ENCODE results near the gene ARL11. TPM values are rescaled to one million over a fixed set of nuclear protein-coding genes. Genes with fewer than 3 reads are reported as not detected.

The ARL11 gene
- under 1 TPM; 0.11 to 0.14 TPM for total RNA-seq
- polyA plus RNA-seq (2013, experiment 1 of 2), result 2.5 TPM
- 1.6 TPM for polyA plus RNA-seq (2013, experiment 2 of 2)
- 0.12 to 2.9 (median 0.95) reads per million in 172 experiments for total RNA-seq

DNA sequence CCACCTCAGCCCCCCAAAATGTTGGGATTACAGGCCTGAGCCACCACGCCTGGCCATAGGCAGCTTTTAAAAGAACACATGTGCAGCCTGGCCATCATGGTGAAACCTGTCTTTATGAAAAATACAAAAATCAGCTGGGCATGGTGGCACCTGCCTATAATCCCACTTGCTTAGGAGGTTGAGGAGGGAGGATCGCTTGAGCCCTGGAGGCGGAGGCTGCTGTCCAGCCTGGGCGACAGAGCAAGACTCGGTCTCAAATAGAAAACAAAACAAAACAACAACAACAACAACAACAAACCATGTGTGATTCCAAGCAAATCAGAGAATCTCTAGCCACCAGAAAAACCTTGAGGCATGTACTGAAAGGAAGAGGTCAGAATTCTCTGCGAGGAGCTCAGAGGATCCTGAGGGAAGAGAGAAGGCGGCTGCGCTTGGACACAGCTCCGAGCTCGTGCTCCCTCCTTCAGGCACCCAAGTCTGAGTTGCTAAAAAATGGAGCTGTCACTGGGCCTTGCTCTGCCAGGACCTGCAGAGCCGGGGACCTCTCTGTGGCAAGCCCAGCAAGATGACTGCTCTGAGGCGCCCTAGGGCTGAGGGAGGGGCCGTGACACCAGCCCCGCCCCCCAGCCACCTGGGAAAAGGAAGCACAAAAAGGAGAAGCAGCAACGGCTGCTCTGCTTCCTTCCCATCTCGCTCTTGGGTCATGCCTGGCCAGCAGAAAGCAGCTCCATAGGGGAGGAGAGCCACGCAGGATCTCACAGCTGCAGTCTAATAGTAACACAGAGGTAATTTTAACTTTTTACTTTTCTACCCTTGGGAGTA, at the start of gene ARL11:
Gene ARL11, plus strand, starts transcription at position 677 of the 822 bp plus-strand sequence. CDS start 1,941 bp downstream, outside the sequence.
- Mint-ChIP-seq H3K27me3 (no peaks in the 10 kb centered on the region), H3K4me3 (peak within 1 kb of the TSS; percentile 88), H3K36me3 (ENCODE audit: low read depth) (no peaks in the 10 kb centered on the region), H3K9me3 (no peaks in the 10 kb centered on the region), H3K4me1 (ENCODE audit: low read depth) (peaks cover 16% of the 10 kb centered on the region), H3K27ac (peak within 1 kb of the TSS; percentile 51)
- peaks cover 12% of the 10 kb centered on the region for H3K4me1 ChIP-seq (ENCODE audit: insufficient read depth, low read length)
- CTCF ChIA-PET, result no interaction called here
- POLR2A ChIA-PET, result interaction anchor here (0.9 to 1.3 kb wide), 2 partner anchors 14 to 308 kb away, joined by 3 to 4 read pairs; partner anchors contain the start of gene SPRYD7
- intact Hi-C loops (cut with DNase I, micrococcal nuclease), result no loop called here
- peaks cover 0 to 7% of the 10 kb centered on the region in 2 experiments for H3K9me3 ChIP-seq (ENCODE audit: control insufficient read depth in 1 of 2, insufficient read depth in 1 of 2, low read length in 2 of 2)
- peak within 1 kb of the TSS; percentile 50 for H3K4me3 ChIP-seq (ENCODE audit: low read length)
- no peaks in the 10 kb centered on the region for H3K36me3 ChIP-seq (ENCODE audit: insufficient read depth, low read length)
- H3K27ac ChIP-seq (ENCODE audit: low read depth in 1 of 2, low read length in 2 of 2), result no peak within 1 kb of the TSS
- peak; percentile 92 for ATAC-seq (ENCODE audit: poor library complexity)
- TF ChIP-seq CTCF (IDR thresholded peaks at IDR 0.05), result no peak
- no peaks in the 10 kb centered on the region for H3K27me3 ChIP-seq (ENCODE audit: control insufficient read depth in 1 of 2, insufficient read depth in 2 of 2, low read length in 2 of 2)
- peak; percentile 25 to 75 (median 54) for DNase-seq

- POLR2A ChIA-PET, result no interaction called here
- Histone ChIP-seq H3K27ac (ENCODE audit: low read depth in 1 of 2, low read length in 2 of 2) (no peak overlapping the region), H3K4me1 (ENCODE audit: insufficient read depth, low read length) (peaks cover 2% of the 10 kb centered on the region), H3K36me3 (ENCODE audit: insufficient read depth, low read length) (peaks cover 11% of the 10 kb centered on the region), H3K4me3 (ENCODE audit: low read length) (no peak overlapping the region), H3K27me3 (ENCODE audit: control insufficient read depth in 1 of 2, insufficient read depth in 2 of 2, low read length in 2 of 2) (no peaks in the 10 kb centered on the region), H3K9me3 (ENCODE audit: control insufficient read depth in 1 of 2, insufficient read depth in 1 of 2, low read length in 2 of 2) (no peaks in the 10 kb centered on the region)
- CTCF ChIA-PET, result interaction anchor here (1.6 kb wide), 1 partner anchor 9 kb away, joined by 4 read pairs; no protein-coding TSS in a partner anchor
- no peak for TF ChIP-seq CTCF (IDR thresholded peaks at IDR 0.05)
- Mint-ChIP-seq H3K9me3 (no peaks in the 10 kb centered on the region), H3K4me3 (no peak overlapping the region), H3K27ac (no peak overlapping the region), H3K36me3 (ENCODE audit: low read depth) (peaks cover 36% of the 10 kb centered on the region), H3K27me3 (no peaks in the 10 kb centered on the region), H3K4me1 (ENCODE audit: low read depth) (peaks cover 44% of the 10 kb centered on the region)
- no peak for ATAC-seq (ENCODE audit: poor library complexity)
- no peak for DNase-seq
- intact Hi-C loops (cut with DNase I, micrococcal nuclease), result no loop called here
These were observed 48.8 kb upstream of the ARL11 start for GRCh38 chr13:49579501-49579900.

GRCh38 chr13:49580980-49581680, 47.2 kb upstream of the ARL11 start:
- intact Hi-C loops (cut with DNase I, micrococcal nuclease), result loop anchor here in 1 of 2 experiments (10.0 kb wide), 1 partner anchor 86 kb away; the partner anchor contains the start of gene PHF11
- no peak overlapping the region for H3K4me3 ChIP-seq (ENCODE audit: low read length)
- Mint-ChIP-seq H3K36me3 (ENCODE audit: low read depth) (peaks cover 41% of the 10 kb centered on the region), H3K4me1 (ENCODE audit: low read depth) (peaks cover 48% of the 10 kb centered on the region), H3K9me3 (no peaks in the 10 kb centered on the region), H3K27me3 (no peaks in the 10 kb centered on the region), H3K4me3 (peak overlapping the region; percentile 34), H3K27ac (no peak overlapping the region)
- no peak for DNase-seq
- H3K9me3 ChIP-seq (ENCODE audit: control insufficient read depth in 1 of 2, insufficient read depth in 1 of 2, low read length in 2 of 2), result no peaks in the 10 kb centered on the region
- TF ChIP-seq CTCF (IDR thresholded peaks at IDR 0.05), result no peak
- peaks cover 12% of the 10 kb centered on the region for H3K4me1 ChIP-seq (ENCODE audit: insufficient read depth, low read length)
- ATAC-seq (ENCODE audit: poor library complexity), result no peak
- no peak overlapping the region for H3K27ac ChIP-seq (ENCODE audit: low read depth in 1 of 2, low read length in 2 of 2)
- peaks cover 11% of the 10 kb centered on the region for H3K36me3 ChIP-seq (ENCODE audit: insufficient read depth, low read length)
- no peaks in the 10 kb centered on the region for H3K27me3 ChIP-seq (ENCODE audit: control insufficient read depth in 1 of 2, insufficient read depth in 2 of 2, low read length in 2 of 2)
- ChIA-PET CTCF (no interaction called here), POLR2A (no interaction called here)

All from CD4-positive, alpha-beta T cell (primary cell).